SK-N-SH treated with all-trans-retinoic acid at 6 μM for 48 hours (cell line): ENCODE data around the gene LDHAL6B.

ENCODE experiments used
- ISL1 ChIP-seq: fragments of 250-450 bp; sonication (Bioruptor Pico); IDR thresholded peaks from 2 replicates; pipeline ENCODE4 v2.1.2; 2022; ENCODE audit warnings: mild to moderate bottlenecking, moderate library complexity
- POU6F1 ChIP-seq: fragments of 250-450 bp; sonication (Bioruptor Pico); IDR thresholded peaks from 2 replicates; pipeline ENCODE4 v1.8.0; 2021; ENCODE audit warnings: low read depth, mild to moderate bottlenecking, moderate library complexity, borderline replicate concordance

GRCh38 chr15:59206623-59207183 lies at the start of gene LDHAL6B:
- TF ChIP-seq POU6F1: no peak
- no peak for TF ChIP-seq ISL1
